MM.1S (cell line): ENCODE measurements around the gene SMURF1.

Experiments used
- CTCF ChIP-seq: fragments of 300-600 bp; sonication (generic); IDR thresholded peaks from 2 replicates; pipeline ENCODE4 v1.5.1; 2016; ENCODE audit warnings: antibody characterized with exemption, low read length, mixed read lengths
- EZH2phosphoT487 ChIP-seq: fragments of 300-600 bp; sonication (generic); IDR thresholded peaks from 2 replicates; pipeline ENCODE4 v1.6.1; 2018; ENCODE audit warnings: antibody characterized with exemption, low read length

GRCh38 chr7:99061001-99061776, 82.7 kb downstream of the SMURF1 start:
- TF ChIP-seq CTCF (no peak), EZH2phosphoT487 (no peak)
